T-helper 22 cell (primary cell): ENCODE results near the gene SRC.

Source experiments
- DNase-seq: peaks from one replicate; pipeline ENCODE4 v3.0.0-alpha.2; 2020; ENCODE audit warnings: low read depth

SRC gene

GRCh38 chr20:37426106-37426505, 80.2 kb downstream of the SRC start:
- DNase-seq: no peak

DNA sequence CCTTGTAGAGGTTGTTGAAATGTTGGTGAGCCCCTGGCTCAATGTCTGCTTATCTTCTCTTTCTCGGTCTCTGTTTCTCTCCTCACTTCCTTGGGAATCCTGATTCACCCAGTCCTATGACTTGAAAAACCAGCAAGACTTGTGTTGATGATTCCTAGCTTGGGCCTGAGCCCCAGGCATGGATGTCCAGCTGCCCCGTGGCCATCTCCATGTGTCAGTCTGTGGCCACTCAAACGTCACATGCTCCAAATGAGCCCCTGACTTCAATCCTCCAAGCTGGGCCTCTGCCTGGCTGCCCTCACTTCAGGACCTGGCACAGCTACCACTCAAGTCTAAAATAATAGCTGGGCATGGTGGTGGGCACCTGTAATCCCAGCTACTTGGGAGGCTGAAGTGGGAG, 81.0 kb downstream of the SRC start:
- DNase-seq: no peak

DNA sequence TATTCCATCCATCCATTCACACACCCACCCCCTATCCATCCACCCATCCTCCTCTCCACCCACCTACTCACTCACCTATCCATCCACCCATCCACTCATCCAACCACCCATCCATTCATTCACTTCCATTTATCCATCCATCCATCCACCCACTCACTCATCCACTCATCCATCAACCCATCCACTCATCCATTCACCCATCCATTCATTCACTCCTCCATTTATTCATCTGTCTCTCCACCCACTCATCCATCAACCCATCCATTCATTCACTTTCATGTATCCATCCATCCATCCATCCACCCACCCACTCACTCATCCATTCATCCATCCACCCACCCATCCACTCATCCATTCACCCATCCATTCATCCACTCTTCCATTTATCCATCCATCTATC, 84.1 kb downstream of the SRC start:
- no peak for DNase-seq

- DNase-seq: no peak
These were observed 85.0 kb downstream of the SRC start for GRCh38 chr20:37430778-37431460.

DNA sequence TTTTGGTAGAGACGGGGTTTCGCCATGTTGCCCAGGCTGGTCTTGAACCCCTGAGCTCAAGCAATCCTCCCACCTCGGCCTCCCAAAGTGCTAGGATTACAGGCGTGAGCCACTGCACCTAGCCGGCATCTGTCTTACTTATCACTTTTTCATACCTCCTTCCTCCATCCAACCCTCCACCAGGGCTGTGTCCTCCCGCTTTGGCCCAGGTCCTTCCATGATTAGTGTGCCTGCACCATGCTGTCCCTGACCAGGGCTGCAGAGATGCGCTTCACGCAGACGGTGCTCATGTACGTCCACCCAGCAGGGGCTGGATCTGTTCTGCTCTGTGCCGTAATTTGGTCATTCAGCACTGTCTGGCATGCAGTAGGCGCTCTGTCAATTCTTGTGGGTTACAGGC, 85.8 kb downstream of the SRC start:
- no peak for DNase-seq

DNA sequence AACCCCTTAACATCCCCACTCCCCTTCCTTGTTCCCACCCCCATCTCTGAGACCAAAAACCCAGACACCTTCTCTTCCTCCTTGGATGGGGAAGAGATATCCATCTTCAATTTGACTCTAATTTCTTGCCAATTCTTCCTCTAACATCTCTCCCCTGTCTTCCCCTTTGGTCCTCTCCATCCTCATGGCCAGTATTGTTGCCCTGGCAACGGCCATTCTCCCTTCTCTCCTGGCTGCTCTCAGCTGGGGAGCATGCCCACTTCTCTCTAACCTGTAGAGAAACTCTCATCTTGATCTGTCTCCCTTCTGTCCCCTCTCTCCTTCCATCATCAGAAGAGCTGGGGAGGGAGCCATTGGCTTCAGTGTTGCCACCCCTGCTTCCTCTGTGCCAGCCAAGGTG, 86.7 kb downstream of the SRC start:
- no peak for DNase-seq

DNA sequence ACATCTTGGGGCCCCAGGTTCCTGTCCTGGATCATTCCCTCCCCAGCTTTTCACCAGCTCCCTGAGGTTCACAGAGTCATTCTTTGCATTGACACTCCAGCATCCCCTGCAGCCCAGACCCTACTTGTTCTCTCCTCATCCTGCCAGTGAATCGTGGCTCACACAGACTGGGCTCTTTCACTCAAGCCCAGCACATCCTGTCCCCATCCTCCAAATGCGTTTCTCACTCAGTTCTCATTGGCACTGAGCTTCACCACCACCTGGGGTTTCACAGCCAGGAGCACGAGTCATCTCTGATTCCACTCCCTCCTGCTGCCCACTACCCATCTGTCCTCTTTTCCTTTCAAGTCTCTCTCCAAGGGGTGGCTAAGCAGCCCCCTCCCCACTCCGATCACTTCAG, 89.7 kb downstream of the SRC start:
- no peak for DNase-seq

DNA sequence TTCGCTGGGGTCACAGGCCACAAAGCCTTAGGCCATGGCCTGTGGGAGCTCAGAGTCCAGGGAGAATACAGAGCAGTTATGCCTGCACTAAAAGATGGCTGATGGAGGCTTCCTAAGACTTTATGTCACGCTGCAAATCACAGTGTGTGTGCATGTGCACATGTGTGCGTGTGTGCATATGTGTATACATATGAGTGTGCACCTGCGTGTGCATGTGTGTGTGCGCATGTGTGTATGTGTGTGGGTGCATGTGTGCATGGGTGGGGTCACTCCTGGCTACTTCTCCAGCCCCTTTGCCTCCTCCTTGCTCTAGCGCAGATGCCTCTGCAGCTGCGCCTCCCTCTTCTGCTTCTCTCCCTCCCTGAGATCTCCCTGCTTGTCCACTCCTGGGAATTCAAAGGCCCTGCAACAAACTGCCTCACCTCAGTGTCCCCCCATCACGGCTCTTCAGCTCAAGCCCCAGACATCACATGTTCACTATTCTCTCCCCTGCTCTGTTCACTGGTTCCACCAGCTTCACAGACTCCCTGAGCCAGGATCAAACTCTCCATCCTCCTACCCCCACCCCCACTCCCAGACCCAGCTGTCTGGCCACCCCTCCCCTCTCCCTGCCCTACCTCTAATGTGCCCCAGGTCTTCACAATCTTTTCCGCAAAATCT, 90.7 kb downstream of the SRC start:
- DNase-seq: no peak

DNA sequence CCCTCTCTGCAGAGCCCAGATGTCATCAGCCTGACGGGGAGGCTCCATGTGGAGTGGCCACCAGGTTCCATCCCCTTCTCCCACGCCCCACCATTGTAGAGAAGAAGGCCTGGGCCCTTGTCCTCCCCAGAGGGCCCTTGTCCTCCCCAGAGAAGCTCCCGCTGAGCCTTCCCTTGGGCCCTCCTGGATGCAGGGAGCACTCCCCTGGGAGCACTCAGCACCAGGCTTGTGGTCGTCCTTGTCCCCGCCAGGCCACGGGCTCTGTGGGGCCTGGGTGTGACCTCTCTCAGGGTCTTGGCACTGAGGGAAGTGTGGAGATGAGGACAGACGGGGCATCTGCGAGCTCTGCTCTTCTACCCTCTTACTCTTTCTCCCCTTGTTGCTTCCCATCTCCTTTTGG, 91.7 kb downstream of the SRC start:
- DNase-seq: no peak

DNA sequence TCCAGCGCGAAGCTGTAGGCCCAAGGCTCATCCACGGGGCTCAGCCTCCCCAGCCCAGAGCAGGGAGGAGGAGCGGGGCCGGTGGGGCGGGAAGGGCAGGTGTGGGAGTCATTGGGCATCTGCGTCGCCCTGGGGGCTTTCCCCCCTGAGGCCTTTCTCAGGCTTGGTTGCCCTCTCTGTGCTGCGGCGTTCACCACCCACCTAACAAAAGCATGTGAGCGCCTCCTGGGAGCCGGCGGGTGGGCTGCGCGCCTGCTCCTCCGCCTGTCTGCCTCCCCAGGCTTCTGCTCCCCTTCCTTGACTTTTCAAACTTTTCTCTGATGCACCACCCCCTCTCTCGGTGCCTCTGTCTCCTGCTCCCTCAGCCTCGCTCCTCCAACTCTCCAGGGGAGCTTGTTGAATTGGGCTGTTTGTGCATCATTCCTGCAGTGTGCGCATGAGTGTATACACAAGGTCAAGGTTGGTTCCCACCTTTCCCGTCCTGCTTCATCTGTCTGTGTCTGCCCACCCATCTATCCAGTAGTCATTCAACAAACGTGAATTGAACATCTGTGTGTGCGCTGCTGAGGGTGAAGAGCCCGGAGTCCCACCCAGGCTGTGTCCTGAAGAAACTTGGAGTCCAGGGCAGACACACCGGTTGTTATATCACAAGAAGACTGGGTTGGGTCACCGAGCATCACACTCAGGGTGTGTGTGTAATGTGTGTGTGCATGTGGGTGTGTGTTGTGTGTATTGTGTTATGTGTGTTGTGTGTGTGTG, 92.7 kb downstream of the SRC start:
- DNase-seq: no peak

DNA sequence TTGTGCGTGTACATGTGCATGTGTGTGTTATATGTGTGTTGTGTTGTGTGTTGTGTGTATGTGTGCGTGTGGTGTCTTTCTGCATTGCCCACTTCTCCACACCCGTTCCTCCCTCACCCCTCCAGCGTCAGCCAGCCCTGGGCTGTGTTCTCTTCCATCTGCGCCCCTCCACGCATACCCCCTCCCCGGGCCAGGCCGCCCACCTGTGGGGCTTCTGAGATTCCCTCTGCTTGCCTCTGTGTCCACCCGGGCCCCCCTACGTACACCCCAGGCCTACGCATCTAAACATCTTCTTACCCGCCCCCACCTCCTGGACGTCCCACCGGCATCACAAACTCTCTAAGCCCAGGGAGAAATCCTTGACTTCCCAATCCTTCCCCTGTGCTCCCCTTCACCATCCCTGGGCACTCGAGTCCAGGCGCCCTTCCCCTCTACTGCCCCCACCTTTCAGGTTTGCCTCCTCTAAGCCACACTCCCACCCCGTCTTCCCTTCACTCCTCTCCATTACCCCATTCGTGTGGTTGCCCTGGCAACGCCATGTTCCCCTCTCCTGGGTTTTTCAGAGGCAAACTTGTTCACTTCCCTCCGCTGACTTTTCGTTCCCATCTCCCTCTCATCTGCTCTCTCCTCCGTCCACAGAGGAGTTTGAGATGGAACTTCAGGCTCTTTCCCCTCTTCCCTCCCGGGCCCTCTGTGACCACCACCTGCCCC, 93.4 kb downstream of the SRC start:
- no peak for DNase-seq

- no peak for DNase-seq
These were observed 95.1 kb downstream of the SRC start for GRCh38 chr20:37441023-37441422.

- DNase-seq: no peak
These were observed 96.6 kb downstream of the SRC start for GRCh38 chr20:37442547-37442946.

DNA sequence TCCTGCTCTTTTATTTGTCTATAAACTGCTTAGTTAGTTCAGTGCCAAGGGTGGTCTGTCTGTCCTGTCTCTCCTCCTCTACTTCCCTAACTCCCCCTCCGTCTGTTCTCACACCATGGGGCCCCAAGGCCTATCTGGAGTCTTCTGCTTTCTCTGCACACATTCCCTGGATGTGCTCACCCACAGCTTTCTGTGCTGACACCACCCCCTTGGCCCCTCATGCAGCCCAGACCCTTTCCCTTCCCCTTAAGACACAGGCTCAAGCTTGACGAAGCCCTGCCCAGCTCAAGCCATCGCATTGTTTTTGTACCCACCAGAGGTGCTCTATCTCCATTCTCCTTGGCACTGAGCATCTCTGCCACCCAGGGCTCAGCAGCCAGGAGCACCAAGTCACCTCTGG, 97.0 kb downstream of the SRC start:
- DNase-seq: no peak

DNA sequence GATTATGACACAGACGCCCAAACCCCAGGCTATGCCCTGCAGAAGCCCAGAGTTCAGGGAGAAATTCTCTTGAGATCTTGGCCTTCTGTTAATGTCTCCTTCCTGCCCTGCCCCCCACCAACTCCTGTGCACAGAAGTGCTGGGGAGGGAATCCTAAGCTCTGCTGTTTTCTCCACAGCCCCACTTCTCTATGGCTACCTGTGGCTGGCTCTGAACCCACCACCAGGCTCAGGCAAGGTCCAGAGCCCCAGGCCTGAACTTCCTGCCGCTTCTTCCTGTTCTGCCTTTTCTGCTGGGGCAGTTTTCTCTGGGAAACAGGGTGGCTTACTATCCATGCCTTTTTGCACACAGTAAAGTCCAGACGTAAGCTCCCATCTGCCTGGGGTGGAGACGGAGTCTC, 97.7 kb downstream of the SRC start:
- DNase-seq: no peak

DNA sequence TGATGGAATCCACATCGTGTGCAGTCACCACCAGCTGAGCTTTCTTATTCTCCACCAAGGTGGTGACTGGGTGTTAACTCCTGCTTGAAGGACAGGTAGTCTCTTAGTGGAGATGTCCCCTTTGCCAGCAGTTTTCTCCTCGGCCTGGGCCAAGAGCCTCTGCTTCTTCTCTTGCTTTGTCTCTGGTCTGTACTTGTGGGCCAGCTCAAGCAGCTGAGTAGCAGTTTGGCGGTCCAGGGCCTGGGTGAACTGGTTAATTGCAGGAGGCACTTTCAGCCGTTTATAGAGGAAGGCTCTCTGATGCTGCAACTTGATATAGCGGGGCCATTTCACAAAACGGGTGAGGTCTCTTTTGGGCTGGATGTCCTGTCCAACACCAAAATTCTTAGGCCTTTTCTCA, 99.1 kb downstream of the SRC start:
- DNase-seq: no peak

DNA sequence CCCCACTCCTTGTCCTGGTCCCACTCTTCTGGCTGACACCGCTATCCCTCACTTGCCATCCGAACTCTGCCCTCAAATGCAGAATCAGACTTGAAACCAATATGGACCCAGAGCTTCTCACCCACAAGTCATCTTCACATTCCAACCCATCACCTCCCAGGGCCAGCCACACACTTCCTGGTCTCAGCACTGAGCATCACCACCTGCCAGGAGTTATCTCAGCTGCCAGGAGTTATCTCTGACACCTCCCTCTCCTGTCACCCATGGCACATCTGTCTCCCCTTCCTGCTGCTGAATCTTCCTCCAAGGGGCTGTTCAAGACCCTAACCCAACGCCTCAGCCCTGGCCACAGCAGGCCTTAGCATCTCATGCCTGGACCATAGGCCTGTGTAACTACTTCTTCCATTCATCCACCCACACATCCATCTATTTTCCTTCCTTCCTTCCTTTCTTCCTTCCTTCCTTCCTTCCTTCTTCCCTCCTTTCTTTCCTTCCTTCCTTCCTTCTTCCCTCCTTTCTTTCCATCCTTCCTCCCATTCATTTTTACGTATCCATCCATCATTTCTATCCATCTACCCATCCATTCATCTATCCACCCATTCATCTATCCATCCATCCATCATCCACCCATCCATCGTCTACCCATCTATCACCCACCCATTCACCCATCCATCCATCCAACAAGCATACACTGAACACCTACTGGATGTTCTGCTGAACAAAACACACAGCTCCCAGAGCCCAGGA, 100.5 kb downstream of the SRC start:
- no peak for DNase-seq

DNA sequence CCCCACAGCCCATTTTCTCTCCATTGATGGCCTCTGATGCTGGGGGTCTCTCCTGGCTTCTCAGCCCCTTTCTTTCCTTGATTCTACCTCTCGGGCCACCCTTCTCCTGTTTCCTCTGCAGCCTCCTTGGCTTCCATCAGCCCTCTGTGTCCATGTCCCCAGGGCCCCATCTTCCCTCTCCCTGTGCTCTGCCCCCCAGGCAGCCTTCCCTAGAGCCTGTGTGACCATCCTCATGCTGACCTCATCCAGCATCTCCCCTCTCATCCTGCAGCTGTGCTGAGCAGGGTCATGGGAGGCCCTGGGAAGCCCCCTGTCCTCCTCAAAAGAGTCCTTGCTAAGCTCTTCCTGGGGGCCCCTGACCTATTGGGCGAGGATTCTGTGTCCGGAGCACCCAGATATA, 101.7 kb downstream of the SRC start:
- no peak for DNase-seq

- no peak for DNase-seq
These were observed 103.3 kb downstream of the SRC start for GRCh38 chr20:37449276-37449675.

- DNase-seq: no peak
These were observed 104.4 kb downstream of the SRC start for GRCh38 chr20:37450344-37450743.

DNA sequence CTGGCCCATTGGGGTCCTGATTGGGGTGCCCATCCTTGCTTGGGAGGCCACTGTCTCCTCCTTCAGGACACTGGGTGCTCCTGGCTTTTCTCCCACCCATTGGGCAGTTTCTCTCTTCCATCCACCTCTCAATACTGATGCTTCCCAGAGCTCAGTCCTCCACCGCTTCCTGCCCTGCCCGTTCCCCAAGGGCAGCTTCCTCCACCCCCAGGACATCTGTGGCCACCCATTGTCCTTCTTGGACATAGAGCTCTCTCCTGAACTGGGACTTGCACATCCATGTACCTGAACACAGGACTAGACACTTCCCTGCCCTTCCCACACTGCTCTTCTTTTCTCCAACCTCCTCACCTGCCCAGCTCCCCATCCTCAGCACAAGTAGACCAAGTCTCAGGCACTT, 105.7 kb downstream of the SRC start:
- no peak for DNase-seq

GRCh38 chr20:37452236-37452635, 106.3 kb downstream of the SRC start:
- no peak for DNase-seq
